ENCODE data around the gene ZNF442.
"Not testable (repeated sequence)": the region's sequence is repeated elsewhere in the genome, so short reads cannot be mapped to it uniquely, and the experiment has no call there.

- TF ChIP-seq CTCF (conservative IDR thresholded peaks at IDR 0.05; ENCODE audit: low read length); EZH2phosphoT487 (IDR thresholded peaks at IDR 0.05; ENCODE audit: borderline replicate concordance): not testable (repeated sequence)
Measured at GRCh38 chr19:12362236-12362635, 3.2 kb downstream of the ZNF442 start.

All from Loucy (cell line).